GM18505 (cell line): ENCODE results near the gene AIDA.

ENCODE experiments used
- ATAC-seq: cut with Tn5 transposase; IDR thresholded peaks from one replicate; pipeline ENCODE4 v1.9.1; 2021; ENCODE audit not compliant: unreplicated experiment
- POLR2A ChIP-seq: IDR thresholded peaks from 4 replicates; pipeline ENCODE4 v1.6.1; 2011; ENCODE audit warnings: borderline replicate concordance; ENCODE audit not compliant: insufficient read depth, insufficient read length; ENCODE audit errors: extremely low read depth

The AIDA gene

GRCh38 chr1:222620566-222620965 lies 91.7 kb downstream of the AIDA start:
- ATAC-seq = no peak

DNA sequence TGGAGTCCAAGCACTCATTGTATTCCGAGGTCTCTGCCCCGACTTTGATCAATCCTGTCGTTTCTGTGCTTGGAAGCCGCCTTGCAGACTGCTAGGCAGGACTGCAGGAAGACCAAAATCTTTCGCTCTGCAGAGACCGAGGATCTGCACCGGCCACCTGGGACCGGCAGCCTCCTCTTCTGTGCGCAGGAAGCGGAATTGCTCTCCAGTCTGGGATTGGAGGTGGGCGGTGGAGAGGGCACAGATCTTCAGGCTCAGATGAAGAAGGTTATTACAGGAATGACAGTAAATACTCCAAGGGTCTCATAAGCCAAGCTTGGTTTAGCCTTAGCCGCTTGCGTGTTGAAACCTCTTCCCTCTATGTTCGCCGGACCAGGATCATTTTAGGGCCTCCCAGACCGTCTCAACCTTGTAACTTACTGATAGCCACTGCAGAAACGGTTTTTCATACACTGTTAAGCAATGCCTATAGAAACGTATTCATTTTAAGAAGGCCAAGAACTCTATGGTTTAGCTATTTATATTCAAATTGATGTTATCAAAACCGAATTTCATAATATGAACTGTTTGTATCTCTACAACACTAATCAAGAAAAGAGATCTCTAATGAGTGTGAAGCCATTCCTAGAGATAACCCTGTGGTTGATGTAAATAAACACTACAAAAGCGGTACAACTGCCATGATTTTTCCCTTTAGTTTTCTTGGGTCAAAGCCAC lies 93.3 kb downstream of the AIDA start:
- ATAC-seq = no peak
- TF ChIP-seq POLR2A = no peak

More at GRCh38 chr1:222620566-222620965, 91.7 kb downstream of the AIDA start:
- TF ChIP-seq POLR2A = no peak
